GM18868 (cell line): ENCODE results near the gene TRAM2.

Source experiments
- ATAC-seq: cut with Tn5 transposase; IDR thresholded peaks from one replicate; pipeline ENCODE4 v1.9.1; 2021; ENCODE audit warnings: mild to moderate bottlenecking, moderate library complexity; ENCODE audit not compliant: unreplicated experiment

TRAM2 gene

GRCh38 chr6:52595000-52595795, 18.3 kb upstream of the TRAM2 start:
- ATAC-seq, result peak; percentile 83

DNA sequence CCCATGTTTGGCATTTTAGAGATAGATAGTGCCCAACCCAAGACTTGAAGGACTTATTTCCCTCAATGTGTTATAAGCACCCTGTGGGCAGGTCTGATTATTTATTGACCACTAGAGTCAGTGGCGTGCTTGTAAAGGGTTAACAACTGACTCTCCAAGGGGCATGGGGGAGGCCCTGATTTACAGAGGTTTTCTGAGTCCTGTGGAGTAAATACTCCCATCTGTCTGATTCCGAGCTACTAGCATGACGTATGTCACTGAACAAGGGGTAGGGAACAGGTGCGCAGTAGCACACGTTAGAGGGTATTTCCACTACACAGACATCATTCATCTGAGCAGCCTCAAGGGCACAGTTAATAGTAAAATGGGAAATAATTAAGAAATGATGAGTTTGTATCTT, 17.4 kb upstream of the TRAM2 start:
- no peak for ATAC-seq

DNA sequence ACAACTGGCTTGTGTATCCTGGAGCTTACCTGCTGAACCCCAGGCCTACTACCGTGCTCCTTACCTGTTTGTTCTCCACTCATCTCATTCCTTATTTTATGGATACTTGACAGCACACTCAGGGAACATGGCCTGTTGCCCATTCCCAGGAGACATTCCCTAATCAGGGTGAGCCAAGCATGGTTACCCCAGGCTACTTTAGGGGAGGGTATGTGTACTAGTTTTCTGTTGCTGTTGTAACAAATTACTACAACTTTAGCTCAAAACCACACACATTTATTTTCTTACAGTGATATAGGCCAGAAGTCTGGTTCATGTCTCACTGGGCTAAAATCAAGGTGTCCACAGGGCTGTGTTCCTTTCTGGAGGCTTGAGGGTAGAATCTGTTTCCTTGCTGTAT, 15.0 kb upstream of the TRAM2 start:
- no peak for ATAC-seq

- no peak for ATAC-seq
Observed at GRCh38 chr6:52590152-52590891, 13.5 kb upstream of the TRAM2 start.

- ATAC-seq, result no peak
Observed at GRCh38 chr6:52588710-52589091, 11.8 kb upstream of the TRAM2 start.

GRCh38 chr6:52588087-52588709, 11.3 kb upstream of the TRAM2 start:
- ATAC-seq, result no peak

GRCh38 chr6:52587001-52587400, 10.1 kb upstream of the TRAM2 start:
- no peak for ATAC-seq

- no peak for ATAC-seq
Observed at GRCh38 chr6:52584203-52584602, 7.3 kb upstream of the TRAM2 start.

GRCh38 chr6:52582996-52583395, 6.1 kb upstream of the TRAM2 start:
- ATAC-seq, result no peak

DNA sequence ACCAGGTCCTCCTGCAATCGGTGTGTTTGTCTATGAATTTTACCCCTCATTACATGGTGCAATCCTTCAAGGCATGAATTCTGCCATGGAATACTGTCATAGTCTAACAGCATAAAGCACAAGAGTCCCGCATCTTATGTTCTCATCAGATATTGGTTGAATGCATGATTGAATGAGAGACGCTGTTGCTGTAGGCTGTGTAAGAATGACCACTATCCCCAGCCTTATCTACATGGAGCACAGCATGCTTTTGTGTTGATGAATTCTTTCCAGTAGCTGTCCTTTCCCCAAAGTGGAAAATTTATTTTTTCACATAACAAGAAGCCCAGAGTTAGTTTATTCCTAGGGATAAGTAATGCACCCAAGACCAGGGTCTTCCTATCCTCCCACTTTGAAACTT, 5.6 kb upstream of the TRAM2 start:
- ATAC-seq, result no peak

DNA sequence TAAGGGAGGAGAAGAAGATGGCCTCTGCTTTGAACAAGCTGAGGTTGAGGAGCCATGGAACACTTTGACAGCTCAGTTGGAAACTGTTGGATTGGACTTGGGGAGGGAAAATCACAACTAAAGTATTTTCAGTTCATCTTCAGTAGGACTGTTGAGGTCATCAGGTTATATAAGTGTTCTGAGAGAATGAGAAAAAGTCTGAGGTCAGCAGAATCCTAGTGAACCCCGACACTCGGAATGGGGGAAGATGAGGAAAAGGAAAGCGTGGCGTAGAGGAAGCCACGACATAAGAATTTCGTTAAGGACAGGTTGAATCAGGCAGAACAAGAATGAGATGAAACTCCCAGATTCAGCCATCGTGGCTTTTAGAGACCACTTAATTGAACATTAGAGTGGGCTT, 4.0 kb upstream of the TRAM2 start:
- ATAC-seq, result no peak

DNA sequence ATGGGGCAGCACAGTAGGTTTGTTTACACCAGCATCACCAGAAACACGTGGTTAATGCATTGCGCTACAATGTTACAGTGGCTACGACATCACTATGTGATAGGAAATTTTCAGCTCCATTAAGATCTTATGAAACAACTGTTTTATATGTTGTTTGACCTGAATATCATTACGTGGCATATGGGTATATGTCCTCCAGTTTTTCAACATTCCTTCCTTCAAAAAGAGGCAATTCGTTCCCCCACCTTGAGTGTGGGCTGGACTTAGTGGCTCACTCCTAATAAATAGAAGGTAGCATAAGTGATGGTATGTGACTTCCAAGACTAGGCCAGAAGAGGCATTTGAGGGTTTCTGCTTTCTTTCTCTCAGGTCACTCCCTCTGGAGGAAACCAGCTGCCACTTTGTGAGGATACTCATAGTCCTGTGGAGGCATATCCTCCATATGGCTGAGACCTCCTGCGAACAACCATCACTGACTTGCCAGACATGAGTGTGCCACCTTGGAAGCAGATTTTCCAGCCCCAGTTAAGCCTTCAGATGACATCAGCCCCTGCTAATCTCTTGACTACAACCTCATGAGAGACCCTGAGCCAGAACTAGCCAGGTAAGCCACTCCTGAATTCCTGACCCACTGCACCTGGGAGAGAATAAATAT, 2.3 kb upstream of the TRAM2 start:
- ATAC-seq, result no peak

DNA sequence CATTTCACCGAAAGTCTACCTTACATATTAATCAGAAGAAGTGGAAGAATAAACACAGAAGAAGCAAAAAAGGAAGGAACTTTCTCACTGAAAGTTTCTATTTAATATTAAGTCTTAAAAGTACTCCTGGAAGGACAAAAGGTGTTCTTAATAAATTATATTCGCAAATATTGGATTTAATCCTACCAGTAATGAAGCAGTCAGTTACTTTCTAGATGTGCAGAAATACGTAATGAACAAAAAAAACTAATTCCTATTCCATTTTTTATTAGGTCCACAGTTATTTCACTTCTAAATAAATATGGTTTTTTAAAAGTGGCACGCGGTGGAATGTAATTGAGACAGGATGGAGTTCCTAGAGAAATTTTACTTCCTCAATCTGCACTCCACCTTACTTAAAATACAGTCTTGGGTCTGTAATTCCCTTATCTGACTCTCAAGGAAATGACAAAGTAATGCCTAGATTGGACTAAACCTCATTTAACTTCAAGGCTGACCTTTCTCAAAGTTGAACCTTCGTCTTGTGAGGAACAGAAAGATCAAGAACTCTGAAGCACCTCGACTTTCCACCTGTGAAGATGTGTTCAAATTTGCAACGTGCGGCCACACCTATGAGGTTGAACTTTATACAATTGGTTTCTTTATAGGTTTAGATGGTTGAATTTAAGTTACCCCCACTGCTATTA, 1.1 kb upstream of the TRAM2 start:
- ATAC-seq, result no peak

DNA sequence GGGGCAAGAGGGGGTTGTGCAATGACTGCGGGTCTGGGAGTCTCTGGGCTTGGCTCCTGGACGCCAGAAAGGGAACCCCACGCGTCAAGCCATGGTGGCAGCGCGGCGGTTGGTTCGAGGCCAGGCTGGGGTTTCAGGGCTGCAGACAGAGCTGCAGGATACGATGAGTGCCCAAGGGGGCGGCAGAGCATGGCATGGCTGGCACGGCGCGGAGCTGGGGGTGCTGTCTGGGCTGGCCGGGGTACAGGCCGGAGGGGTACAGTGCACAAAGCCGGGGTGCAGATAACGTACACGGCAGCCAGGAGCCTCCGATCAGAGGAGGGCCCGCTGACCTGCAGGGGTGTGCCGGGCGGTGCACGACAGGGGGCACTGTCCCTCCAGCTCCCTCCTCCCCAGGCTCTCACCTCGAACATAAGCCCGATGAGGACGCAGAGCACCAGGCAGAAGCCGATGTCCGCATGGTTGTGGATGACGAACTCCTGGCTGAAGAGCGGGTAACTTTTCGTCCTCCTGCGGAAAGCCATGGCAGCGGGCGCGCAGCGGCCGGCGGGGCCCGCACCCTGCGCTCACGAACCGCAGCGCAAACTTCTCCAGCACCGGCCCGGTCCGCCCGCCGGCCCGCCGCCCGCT, 353 bp downstream of the TRAM2 start:
- peak; percentile 54 for ATAC-seq

- ATAC-seq, result no peak
Observed at GRCh38 chr6:52576054-52576391, 837 bp downstream of the TRAM2 start.

- ATAC-seq, result no peak
Observed at GRCh38 chr6:52575502-52575892, 1.4 kb downstream of the TRAM2 start.

- ATAC-seq, result peak; percentile 59
Observed at GRCh38 chr6:52574709-52575501, 2.0 kb downstream of the TRAM2 start.

DNA sequence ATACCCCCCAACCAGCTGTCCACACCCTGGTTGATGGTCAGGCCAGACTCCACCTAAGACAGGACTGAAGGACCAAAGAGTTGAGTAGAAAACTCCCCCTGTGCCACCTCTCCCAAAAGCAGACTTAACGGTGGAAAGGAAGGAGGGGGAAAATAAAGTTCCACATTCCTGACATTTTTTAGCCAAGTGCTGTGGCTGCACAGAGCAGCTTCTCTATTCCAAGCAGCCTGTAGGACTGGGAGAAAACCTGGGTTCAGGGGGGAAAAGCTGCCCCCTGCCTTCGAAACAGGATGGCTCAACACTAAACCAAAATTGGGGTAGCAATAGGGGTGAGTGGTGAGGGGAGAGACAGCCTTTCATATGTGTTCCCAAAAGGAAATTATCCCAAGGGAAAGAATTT, 3.6 kb downstream of the TRAM2 start:
- no peak for ATAC-seq

DNA sequence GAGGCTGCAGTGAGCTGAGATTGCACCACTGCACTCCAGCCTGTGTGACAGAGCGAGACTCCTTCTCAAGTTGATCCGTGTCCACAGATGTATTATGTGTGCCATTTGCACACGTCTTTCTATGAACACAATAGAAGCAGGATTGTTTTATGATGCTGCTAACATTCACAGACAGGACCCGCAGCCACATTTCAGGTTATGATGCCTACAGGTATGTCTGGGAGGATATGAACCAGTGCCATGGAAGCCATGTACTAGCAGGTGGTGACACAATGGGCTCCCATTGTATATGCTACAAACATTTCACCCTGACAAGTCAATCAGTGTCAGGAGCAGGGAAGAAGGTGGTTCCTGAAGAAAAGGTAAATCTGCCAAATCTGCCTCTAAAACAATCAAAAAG, 4.3 kb downstream of the TRAM2 start:
- no peak for ATAC-seq
